DMS 273 (cell line): Measurements from ENCODE around the gene SIRT3.
A peak's percentile ranks its signal among the peaks of the same experiment; 100 is the strongest.
"Not testable (repeated sequence)": the region's sequence is repeated elsewhere in the genome, so short reads cannot be mapped to it uniquely, and the experiment has no call there.

ENCODE experiments used
- DNase-seq: peaks from one replicate; lab custom pipeline; 2025; ENCODE audit not compliant: unreplicated experiment; lab: John Stamatoyannopoulos, UW

Gene SIRT3

DNA sequence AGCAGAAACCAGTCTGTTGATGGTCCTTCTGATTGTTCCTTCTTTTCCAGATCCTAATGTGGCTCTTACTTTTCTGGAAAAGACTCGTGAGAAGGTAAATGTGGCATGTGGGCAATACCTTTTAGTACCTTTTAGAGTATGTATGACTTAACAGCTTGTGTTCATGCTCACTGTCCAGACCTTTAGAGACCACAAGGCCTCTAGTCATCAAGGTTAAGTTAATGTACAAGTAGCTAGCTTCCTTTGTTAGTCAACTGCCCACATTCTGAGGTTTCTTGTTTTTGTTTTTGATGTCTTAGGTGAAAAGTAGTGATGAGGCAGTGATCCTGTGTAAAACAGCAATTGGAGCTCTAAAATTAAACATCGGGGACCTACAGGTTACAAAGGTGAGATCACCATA is 8.2 kb upstream of the SIRT3 start:
- DNase-seq = no peak

DNA sequence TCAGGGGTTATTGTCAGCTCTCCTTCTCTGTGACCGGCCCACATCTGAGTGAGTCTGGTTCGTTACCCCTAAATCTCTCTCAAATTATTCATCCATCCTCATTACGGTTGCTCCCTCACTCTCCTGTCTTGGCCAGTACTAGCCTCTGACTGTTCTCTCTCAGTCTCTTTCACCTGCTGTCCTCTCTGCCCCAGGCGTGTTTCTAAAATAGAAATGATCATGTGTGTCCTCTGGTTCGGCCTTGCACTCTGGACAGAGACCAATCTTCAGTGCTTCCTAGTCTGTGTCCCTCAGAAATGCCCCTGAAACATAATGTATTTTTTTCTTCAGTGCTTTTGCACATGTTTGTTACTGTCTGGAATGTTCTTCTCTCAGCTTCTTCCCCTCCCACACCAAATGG is 5.5 kb upstream of the SIRT3 start:
- no peak for DNase-seq

- no peak for DNase-seq
Observed at GRCh38 chr11:240315-240714, 4.2 kb upstream of the SIRT3 start.

DNA sequence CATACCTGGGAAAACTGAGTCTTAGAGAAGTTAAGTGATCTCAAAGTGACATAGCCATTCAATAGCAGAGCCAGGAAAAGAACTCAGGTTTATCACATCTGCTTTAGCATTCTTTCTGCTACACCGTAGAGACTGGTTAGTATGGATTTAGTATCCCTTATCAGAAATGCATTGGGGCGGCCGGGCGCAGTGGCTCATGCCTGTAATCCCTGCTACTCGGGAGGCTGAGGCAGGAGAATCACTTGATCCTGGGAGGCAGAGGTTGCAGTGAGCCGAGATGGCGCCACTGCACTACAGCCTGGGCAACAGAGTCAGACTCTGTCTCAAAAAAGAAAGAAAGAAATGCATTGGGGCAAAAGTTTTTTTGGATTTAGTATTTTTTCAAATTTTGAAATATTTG is 2.2 kb upstream of the SIRT3 start:
- DNase-seq = not testable (repeated sequence)

DNA sequence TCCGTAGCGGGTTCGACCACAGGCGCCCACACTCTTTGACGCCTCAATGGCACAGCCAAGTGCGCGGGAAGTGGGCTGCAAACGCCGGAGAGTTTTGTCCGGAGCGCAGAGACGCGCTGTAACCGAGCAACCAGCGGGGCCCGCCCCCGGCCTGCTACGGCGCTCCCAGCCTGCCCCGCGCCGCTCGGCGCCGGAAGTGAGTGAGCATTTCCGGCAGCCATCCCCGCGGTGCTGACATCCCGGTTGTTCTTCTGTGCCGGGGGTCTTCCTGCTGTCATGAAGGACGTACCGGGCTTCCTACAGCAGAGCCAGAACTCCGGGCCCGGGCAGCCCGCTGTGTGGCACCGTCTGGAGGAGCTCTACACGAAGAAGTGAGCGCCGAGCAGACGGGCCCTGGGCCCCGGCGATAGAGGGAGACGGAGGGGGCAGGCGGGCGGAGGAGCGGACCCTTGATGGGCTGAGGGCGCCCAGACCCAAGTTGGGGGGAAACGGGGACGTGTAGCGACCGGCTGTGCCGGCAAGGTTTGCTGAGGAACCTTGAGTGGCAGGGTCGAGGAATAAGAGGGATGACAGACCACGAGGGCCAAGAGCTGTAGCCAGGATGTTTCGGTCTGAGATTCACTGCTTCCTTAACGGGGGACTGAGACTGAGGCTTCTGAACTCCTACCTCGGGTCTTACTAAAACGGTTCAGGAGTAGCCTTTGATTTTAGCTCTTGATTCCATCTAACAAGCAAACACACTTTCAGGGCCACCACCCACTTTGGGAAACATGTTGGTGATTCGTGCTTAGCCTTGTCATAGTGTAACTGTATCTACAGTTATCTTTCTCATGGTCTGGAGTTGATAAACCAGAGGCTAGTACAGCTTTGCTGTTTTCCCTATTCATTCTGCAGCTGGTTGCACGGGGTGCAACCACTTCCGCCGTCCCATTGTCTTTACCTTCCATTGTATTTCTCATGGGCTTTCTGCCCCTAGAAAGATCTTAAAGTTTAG is 929 bp upstream of the SIRT3 start, which contains the start of gene PSMD13:
PSMD13 (plus strand) TSS at position 203 of the 994 bp plus-strand sequence; CDS start at position 277, 74 bp downstream.
- DNase-seq = peak; percentile 92

- DNase-seq = no peak
Observed at GRCh38 chr11:235609-235996, 539 bp downstream of the SIRT3 start.

- DNase-seq = no peak
Observed at GRCh38 chr11:235180-235579, 962 bp downstream of the SIRT3 start.

DNA sequence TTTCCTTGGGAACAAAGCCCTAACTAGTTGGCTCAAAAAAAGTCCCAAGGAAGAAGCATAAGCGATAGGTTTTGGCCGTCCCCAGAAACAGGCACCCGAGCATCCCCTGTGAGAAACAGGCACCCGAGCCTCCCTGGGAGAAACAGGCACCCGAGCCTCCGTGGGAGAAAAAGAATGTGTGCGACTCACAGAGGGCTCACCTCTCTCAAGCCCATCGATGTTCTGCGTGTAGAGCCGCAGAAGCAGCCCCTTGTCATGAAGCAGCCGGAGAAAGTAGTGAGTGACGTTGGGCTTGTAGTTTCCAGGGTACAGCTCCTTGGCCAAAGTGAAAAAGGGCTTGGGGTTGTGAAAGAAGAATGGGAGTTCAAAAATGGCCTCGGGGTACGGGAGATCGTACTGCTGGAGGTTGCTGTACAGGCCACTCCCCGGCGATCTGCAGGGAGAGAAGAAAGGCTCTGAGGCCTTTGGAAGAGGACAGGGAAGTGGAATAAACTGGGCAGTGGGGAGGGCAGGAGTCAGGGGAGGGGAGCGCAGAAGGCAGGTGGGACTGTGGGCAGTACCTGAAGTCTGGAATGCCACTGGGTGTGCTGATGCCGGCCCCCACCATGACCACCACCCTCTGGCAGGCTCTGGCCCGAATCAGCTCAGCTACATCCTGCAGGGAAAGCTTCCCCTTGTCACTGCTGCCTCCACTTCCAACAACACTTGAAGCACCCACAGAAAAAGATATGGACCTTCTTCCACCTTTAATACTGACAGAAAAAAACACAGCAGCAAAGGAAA is 3.2 kb downstream of the SIRT3 start:
- DNase-seq = no peak

DNA sequence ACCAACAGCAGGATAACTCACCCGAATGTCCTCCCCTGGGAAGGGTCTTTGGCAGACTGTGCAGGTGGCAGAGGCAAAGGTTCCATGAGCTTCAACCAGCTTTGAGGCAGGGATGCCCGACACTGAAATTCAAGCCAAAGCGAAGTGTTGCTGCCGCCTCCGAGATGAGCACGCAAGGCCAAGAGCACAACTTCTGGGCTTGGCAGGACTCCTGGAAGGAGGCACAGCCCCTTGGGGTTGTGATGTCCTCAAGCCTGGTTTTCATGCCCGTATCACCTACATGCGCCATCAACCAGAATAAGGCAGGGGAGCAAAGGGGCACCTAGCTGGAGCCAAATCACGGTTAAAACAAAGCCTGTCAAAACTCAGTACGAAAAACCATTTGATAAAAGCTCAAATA is 5.7 kb downstream of the SIRT3 start:
- no peak for DNase-seq

DNA sequence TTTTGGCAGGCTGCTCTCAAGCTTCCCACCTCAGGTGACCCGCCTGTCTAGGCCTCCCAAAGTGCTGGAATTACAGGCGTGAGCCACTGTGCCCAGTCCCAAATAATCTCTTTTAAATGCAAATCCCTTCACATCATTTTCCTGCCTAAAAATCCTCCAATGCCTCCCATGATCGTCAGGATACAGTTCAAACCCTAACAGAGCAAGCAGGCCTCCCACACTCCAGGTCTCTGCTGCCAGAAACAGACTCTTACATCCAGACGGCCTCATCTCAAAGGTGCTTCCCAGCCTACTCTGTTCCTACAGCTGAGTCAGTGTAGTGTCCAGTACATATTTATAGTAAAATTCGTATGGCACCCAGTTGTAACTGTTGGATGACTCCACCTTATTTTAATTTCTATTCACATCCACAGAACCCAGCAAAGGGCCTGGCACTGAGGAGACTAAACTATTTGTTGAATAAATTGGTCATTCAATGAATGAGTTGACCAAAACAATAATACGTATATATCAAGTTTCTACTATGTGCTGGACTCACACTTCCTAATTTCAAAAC is 8.2 kb downstream of the SIRT3 start:
- no peak for DNase-seq

DNA sequence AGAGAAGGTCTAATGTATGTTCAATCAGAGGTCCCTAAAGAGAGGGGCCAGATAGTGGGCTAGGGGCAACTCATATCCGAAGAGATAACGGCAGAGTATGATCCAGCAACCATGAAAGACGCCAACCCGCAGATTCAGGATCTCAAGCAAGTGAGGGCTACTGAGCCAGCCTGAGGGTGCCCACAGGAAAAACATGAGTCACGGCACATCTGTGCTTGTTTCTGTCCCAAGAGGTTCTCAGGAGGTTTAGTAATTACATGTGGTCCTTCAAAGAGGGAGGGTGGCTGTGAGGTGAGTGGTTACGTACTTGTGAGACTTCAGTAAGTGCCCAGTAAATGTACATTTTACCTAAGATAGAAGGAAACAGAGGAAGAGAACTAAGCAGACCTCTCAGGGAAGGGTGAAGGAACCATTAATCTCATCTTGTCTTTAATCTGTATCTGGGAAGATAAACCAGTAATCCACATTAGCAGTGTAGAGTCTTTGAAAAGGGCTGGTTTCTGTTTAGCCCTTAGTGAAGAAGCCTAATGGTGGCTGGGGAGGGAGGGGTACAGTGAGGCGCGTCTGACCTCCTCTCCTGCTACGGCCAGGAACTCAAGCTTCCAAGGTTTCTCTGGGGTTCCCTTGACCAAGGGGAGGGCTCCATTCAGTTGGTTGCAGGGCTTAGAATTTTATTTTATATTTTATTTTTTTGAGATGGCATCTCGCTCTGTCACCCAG is 10.2 kb downstream of the SIRT3 start:
- no peak for DNase-seq

DNA sequence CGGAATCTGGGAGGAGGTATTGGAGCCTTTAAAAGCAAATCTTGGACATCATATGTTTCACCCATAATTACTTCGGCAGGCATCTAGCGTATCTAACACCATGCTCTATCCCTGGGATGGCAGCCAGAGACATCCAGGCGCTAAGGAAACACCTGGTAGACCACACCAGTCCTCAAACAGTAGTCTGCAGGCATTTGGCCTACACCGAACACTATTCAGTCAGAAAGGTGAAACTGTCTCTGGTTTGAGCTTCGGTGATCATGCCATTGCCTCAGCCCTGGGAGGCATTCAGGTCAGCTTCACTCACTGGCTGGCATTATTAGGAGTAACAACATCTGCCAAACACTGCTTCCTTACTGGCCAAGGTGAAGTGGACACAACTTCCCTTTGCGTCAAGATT is 11.7 kb downstream of the SIRT3 start:
- DNase-seq = no peak

GRCh38 chr11:223884-224283 is 12.3 kb downstream of the SIRT3 start:
- DNase-seq = no peak

DNA sequence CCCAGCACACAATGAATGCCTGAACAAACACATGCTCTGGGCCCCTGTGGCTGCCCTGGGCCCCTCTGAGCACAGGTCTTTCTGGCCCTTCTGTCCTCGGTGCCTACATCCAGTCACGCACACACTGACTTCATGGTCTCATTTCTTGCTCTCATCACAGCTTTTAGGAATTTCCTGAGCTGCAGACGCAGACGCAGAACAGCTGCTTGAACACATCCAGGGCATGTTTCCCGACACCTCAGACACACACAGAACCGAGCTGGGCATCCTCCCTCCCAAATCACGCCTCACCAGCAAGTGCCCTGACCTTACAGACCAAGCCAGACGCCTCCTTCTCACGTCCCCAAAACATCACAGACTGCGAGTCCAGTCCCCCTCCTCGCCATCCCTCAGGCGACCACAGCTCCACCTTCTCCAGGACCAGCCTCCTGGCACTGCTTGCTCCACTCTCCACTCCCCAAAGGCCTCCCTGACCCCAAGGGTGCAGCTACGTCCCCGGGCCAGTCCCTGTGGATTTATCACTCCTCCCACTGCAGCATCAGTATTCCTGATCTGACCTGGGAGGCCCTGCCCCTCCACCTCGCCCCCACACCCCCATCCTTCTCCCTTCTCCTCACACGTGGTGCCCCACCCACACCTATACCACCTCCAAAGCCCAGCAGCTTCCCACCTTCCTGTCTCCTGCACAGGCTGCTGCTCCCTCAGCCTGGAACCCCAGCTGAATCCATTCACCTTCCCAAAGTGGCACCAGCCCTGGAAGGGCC is 12.9 kb downstream of the SIRT3 start:
- no peak for DNase-seq

- no peak for DNase-seq
Observed at GRCh38 chr11:221998-222789, 13.9 kb downstream of the SIRT3 start.

DNA sequence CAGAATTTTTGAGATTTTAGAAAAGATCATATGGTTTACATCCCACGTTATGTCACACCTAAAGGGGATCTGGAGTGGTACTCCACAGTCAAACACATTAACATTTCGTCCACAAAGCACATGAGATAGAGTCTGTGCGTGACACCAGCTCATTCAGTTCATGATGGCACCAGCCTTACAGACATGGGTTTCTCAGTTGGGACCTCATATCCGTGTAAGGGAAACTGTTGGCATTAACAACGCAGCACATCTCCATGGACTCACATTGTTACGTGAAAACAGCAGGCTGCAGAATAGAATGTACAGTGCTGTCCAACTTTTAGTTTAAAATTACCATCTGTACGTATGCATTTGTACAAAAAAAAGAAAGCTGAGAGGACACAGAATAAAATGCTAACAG is 14.6 kb downstream of the SIRT3 start:
- DNase-seq = no peak

- not testable (repeated sequence) for DNase-seq
Observed at GRCh38 chr11:220641-221215, 15.4 kb downstream of the SIRT3 start.

- no peak for DNase-seq
Observed at GRCh38 chr11:218815-219593, 17.1 kb downstream of the SIRT3 start.
